Measurements from ENCODE around the gene SLC22A13. TPM values are rescaled to one million over a fixed set of nuclear protein-coding genes. Genes with fewer than 3 reads are reported as not detected.

Gene SLC22A13
- total RNA-seq, 2 donors from 2014 or later: 0.99 to 2.2 TPM

DNA sequence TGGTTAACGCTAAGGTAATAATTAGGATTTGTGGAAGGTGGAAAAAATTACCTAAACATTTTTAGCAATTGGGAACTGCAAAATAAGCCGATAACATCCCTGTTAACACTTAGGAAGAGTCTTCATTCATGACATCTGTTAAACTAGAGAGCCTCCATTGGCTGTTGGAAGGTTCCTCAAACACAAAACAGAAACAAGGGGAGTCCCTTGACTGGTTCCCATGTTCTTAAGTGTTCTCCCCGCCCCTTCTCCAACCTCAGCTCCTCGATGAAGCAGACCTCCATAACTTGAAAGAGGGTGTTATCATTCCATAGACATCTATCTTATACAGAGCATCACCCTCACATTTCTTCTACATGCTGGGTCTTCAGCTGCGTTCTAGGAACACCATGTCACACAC lies 2.5 kb downstream of the SLC22A13 start:
- DNase-seq (ENCODE audit: low spot score): no peak
- no peaks in the 10 kb centered on the region for H3K9me3 ChIP-seq
- H3K4me3 ChIP-seq: no peak overlapping the region
- TF ChIP-seq, protein P1, sequence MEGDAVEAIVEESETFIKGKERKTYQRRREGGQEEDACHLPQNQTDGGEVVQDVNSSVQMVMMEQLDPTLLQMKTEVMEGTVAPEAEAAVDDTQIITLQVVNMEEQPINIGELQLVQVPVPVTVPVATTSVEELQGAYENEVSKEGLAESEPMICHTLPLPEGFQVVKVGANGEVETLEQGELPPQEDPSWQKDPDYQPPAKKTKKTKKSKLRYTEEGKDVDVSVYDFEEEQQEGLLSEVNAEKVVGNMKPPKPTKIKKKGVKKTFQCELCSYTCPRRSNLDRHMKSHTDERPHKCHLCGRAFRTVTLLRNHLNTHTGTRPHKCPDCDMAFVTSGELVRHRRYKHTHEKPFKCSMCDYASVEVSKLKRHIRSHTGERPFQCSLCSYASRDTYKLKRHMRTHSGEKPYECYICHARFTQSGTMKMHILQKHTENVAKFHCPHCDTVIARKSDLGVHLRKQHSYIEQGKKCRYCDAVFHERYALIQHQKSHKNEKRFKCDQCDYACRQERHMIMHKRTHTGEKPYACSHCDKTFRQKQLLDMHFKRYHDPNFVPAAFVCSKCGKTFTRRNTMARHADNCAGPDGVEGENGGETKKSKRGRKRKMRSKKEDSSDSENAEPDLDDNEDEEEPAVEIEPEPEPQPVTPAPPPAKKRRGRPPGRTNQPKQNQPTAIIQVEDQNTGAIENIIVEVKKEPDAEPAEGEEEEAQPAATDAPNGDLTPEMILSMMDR (IDR thresholded peaks at IDR 0.05): no peak
- H3K27me3 ChIP-seq (replicated peaks; ENCODE audit: insufficient read depth): no peaks in the 10 kb centered on the region
- no peaks in the 10 kb centered on the region for H3K4me1 ChIP-seq (ENCODE audit: control insufficient read depth in 1 of 2, low read depth in 2 of 2)
- H3K36me3 ChIP-seq: no peaks in the 10 kb centered on the region
- no peak for ATAC-seq (ENCODE audit: insufficient number of reproducible peaks, low FRiP score, low read depth)
- H3K27ac ChIP-seq: no peak overlapping the region

DNA sequence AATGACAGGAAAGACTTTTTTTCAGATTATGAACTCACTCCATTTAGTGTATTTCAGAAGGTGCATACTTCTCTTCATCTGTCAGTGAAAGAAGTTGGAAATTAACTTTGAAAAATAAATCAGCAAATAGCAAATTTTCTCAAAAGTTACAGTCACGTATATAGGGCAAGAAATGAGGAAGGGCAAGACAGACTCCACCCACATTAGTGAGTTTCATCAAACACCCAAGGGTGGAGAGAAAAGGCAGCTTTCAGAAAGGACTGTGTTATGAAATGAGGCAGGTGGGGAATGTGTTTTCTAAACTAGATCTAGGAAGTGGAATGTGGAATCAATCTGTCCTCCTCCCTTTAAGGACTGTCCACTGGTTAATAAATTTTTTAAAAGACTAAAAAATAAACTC lies 2.9 kb downstream of the SLC22A13 start:
- TF ChIP-seq, protein P1 (IDR thresholded peaks at IDR 0.05): no peak
- no peaks in the 10 kb centered on the region for H3K4me1 ChIP-seq (ENCODE audit: control insufficient read depth in 1 of 2, low read depth in 2 of 2)
- H3K36me3 ChIP-seq: no peaks in the 10 kb centered on the region
- no peak for ATAC-seq (ENCODE audit: insufficient number of reproducible peaks, low FRiP score, low read depth)
- H3K27me3 ChIP-seq (replicated peaks; ENCODE audit: insufficient read depth): no peaks in the 10 kb centered on the region
- no peak overlapping the region for H3K27ac ChIP-seq
- no peaks in the 10 kb centered on the region for H3K9me3 ChIP-seq
- no peak for DNase-seq (ENCODE audit: low spot score)
- no peak overlapping the region for H3K4me3 ChIP-seq

DNA sequence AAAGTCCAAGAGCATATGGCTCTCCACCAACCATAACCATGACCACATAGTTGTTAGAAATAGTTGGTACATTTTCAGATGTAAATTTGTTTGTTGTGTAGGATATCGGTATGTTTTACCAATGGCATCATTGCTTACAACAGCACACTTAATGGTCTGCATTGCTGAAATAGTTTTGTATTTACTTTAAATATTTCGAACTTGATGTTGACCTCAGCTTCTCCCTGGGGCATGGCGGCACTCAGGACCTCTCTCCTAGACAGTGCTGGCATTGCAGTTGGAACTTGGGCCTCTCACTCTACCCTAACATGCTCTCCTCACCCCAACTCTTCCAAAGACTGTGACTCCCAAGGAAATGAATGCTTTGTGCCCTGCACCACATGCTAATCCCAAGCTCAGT lies 5.0 kb downstream of the SLC22A13 start:
- ATAC-seq (ENCODE audit: insufficient number of reproducible peaks, low FRiP score, low read depth): no peak
- DNase-seq (ENCODE audit: low spot score): no peak
- no peaks in the 10 kb centered on the region for H3K4me1 ChIP-seq (ENCODE audit: control insufficient read depth in 1 of 2, low read depth in 2 of 2)
- no peaks in the 10 kb centered on the region for H3K36me3 ChIP-seq
- no peaks in the 10 kb centered on the region for H3K9me3 ChIP-seq
- H3K27ac ChIP-seq: no peak overlapping the region
- TF ChIP-seq, protein P1 (IDR thresholded peaks at IDR 0.05): no peak
- H3K27me3 ChIP-seq (replicated peaks; ENCODE audit: insufficient read depth): no peaks in the 10 kb centered on the region
- H3K4me3 ChIP-seq: no peak overlapping the region

DNA sequence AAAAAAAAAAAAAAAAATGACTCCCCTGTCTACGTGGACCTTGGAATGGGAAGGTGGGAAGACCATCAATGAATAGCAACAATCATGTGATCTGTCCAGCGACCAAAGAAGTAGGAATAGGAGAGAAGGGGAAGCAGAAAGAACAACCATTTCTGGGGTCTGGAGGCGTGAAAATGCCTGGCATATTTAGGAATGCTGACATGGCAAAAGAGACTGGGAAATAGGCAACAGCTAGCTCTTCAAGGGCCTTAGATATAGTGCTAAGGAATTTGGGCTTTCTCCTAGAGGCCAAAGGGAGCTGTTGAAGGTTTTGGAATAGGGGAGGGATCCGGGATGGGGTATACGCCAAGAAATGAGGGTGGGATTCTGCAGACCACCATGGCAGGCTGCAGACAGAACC lies 5.9 kb downstream of the SLC22A13 start:
- DNase-seq (ENCODE audit: low spot score) (no peak), ATAC-seq (ENCODE audit: insufficient number of reproducible peaks, low FRiP score, low read depth) (no peak)
- H3K27me3 ChIP-seq (replicated peaks; ENCODE audit: insufficient read depth): no peaks in the 10 kb centered on the region
- no peak overlapping the region for H3K4me3 ChIP-seq
- TF ChIP-seq, protein P1 (IDR thresholded peaks at IDR 0.05): no peak
- H3K27ac ChIP-seq: no peak overlapping the region
- H3K4me1 ChIP-seq (ENCODE audit: control insufficient read depth in 1 of 2, low read depth in 2 of 2): no peaks in the 10 kb centered on the region
- H3K36me3 ChIP-seq: no peaks in the 10 kb centered on the region
- H3K9me3 ChIP-seq: no peaks in the 10 kb centered on the region

DNA sequence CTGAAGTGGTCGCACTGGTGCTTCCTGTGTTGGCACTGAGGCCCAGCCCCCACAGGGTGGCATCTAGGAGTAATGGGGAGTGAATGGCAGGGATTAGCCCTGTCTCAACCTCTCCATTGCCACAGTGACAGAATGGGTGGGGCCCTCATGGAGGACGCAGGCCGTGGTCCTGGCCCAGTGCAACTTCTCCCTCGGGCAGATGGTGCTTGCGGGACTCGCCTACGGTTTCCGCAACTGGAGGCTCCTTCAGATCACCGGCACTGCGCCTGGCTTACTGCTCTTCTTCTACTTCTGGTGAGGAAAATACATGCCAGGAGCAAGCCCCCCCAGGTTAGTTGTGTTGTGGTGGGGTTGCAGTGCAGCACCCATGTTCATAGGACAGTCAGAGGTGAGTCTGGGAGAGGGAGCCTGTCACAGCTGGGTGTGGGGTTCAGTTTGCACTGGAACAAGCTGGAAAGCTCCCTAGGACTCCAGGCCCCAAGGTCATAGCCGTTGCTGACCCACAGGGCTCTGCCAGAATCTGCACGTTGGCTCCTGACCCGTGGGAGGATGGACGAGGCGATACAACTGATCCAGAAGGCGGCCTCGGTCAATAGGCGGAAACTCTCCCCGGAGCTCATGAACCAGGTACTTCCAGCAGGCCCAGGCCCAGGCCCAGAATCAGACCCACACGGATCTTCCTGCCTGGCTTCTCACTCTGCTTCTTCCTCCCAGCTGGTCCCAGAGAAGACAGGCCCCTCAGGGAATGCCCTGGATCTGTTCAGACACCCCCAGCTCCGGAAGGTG lies 9.4 kb downstream of the SLC22A13 start:
- TF ChIP-seq, protein P1 (IDR thresholded peaks at IDR 0.05): no peak
- no peak overlapping the region for H3K27ac ChIP-seq
- H3K4me1 ChIP-seq (ENCODE audit: control insufficient read depth in 1 of 2, low read depth in 2 of 2): no peaks in the 10 kb centered on the region
- no peaks in the 10 kb centered on the region for H3K9me3 ChIP-seq
- H3K27me3 ChIP-seq (replicated peaks; ENCODE audit: insufficient read depth): no peaks in the 10 kb centered on the region
- ATAC-seq (ENCODE audit: insufficient number of reproducible peaks, low FRiP score, low read depth) (no peak), DNase-seq (ENCODE audit: low spot score) (no peak)
- no peaks in the 10 kb centered on the region for H3K36me3 ChIP-seq
- H3K4me3 ChIP-seq: no peak overlapping the region
